ENCODE results near the gene FUNDC2. TPM values are rescaled to one million over a fixed set of nuclear protein-coding genes. Genes with fewer than 3 reads are reported as not detected.

The FUNDC2 gene, protein sequence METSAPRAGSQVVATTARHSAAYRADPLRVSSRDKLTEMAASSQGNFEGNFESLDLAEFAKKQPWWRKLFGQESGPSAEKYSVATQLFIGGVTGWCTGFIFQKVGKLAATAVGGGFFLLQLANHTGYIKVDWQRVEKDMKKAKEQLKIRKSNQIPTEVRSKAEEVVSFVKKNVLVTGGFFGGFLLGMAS
- 83.9 TPM for total RNA-seq (ENCODE audit: unreplicated experiment)
- long read RNA-seq, full-length matches to known transcripts = 83 of 85 reads
- long read RNA-seq, partial matches to known transcripts = 0 of 85 reads
- long read RNA-seq, other reads (novel, unspliced or antisense) = 2 of 85 reads

DNA sequence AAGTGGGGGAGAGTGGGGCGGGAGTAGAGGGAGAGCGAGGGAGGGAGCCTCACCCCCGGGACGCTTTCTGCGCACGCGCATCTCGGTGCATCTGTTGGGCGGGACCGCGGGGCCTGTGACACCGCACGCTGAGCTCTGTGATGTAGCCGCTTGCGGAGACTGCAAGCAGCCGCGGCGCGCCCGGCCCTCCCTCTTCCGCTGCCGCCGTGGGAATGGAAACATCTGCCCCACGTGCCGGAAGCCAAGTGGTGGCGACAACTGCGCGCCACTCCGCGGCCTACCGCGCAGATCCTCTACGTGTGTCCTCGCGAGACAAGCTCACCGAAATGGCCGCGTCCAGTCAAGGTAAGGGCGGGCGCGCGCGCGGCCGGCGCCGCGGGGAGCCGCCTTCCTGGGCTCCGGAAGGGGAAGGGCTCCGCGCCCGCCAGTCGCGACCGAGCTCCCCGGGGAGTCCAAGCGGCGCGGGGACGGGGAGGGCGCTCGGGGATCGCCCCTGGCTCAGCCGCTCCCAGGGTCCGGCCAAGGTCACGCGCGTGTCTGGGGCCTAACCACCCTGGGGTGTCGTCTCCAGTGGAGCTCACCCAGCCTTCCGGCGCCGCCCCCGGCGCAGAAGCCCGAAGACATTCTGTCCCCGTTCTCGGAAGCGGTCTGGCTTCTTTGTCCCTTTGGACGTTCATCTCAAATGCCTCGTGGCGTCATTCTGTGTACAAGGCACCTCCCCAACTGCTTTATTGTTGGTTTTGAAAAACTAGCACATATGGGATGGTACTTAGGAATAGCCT is at the start of gene FUNDC2:
Gene FUNDC2, plus strand, starts transcription at position 118 of the 782 bp plus-strand sequence. Its CDS starts 95 bp downstream, at position 213.
- TF ChIP-seq, protein P1, sequence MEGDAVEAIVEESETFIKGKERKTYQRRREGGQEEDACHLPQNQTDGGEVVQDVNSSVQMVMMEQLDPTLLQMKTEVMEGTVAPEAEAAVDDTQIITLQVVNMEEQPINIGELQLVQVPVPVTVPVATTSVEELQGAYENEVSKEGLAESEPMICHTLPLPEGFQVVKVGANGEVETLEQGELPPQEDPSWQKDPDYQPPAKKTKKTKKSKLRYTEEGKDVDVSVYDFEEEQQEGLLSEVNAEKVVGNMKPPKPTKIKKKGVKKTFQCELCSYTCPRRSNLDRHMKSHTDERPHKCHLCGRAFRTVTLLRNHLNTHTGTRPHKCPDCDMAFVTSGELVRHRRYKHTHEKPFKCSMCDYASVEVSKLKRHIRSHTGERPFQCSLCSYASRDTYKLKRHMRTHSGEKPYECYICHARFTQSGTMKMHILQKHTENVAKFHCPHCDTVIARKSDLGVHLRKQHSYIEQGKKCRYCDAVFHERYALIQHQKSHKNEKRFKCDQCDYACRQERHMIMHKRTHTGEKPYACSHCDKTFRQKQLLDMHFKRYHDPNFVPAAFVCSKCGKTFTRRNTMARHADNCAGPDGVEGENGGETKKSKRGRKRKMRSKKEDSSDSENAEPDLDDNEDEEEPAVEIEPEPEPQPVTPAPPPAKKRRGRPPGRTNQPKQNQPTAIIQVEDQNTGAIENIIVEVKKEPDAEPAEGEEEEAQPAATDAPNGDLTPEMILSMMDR (IDR thresholded peaks at IDR 0.05; ENCODE audit: partially characterized antibody, unreplicated experiment) = no peak
- H3K27ac Mint-ChIP-seq (ENCODE audit: unreplicated experiment) = peak within 1 kb of the TSS; percentile 96
- peaks cover 5% of the 10 kb centered on the region for H3K4me1 Mint-ChIP-seq (ENCODE audit: low read depth, unreplicated experiment)
- H3K27me3 Mint-ChIP-seq (ENCODE audit: unreplicated experiment) = peaks cover 4% of the 10 kb centered on the region
- no peaks in the 10 kb centered on the region for H3K36me3 Mint-ChIP-seq (ENCODE audit: unreplicated experiment)
- DNase-seq = peak; percentile 89
- no peaks in the 10 kb centered on the region for H3K9me3 Mint-ChIP-seq (ENCODE audit: unreplicated experiment)
- H3K4me3 Mint-ChIP-seq (ENCODE audit: unreplicated experiment) = peak within 1 kb of the TSS; percentile 86

DNA sequence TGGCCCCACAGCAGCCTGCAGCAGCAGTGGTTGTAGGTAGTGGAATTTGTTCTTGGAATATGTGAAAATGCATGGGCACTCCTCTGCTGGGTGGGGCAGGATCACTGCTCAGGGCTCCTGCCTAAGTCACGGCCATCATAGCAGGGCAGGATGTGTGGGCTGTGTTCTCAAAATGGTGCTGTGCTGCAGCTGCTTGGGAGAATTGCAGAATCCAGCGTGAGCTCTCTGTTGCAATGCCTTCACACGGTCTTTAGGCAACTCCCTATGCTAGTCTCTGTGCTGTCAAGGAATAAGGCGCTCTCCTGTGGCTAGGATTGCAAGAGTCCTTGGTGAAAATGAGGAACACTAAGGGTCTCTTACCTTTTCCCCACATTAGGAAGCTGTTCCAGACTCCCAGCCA is 47.0 kb upstream of the FUNDC2 start:
- Mint-ChIP-seq H3K4me1 (ENCODE audit: low read depth, unreplicated experiment) (no peaks in the 10 kb centered on the region), H3K27me3 (ENCODE audit: unreplicated experiment) (no peaks in the 10 kb centered on the region), H3K36me3 (ENCODE audit: unreplicated experiment) (no peaks in the 10 kb centered on the region), H3K4me3 (ENCODE audit: unreplicated experiment) (no peak overlapping the region), H3K27ac (ENCODE audit: unreplicated experiment) (no peak overlapping the region), H3K9me3 (ENCODE audit: unreplicated experiment) (peaks cover 2% of the 10 kb centered on the region)
- no peak for DNase-seq
- TF ChIP-seq, protein P1 (IDR thresholded peaks at IDR 0.05; ENCODE audit: partially characterized antibody, unreplicated experiment) = no peak

DNA sequence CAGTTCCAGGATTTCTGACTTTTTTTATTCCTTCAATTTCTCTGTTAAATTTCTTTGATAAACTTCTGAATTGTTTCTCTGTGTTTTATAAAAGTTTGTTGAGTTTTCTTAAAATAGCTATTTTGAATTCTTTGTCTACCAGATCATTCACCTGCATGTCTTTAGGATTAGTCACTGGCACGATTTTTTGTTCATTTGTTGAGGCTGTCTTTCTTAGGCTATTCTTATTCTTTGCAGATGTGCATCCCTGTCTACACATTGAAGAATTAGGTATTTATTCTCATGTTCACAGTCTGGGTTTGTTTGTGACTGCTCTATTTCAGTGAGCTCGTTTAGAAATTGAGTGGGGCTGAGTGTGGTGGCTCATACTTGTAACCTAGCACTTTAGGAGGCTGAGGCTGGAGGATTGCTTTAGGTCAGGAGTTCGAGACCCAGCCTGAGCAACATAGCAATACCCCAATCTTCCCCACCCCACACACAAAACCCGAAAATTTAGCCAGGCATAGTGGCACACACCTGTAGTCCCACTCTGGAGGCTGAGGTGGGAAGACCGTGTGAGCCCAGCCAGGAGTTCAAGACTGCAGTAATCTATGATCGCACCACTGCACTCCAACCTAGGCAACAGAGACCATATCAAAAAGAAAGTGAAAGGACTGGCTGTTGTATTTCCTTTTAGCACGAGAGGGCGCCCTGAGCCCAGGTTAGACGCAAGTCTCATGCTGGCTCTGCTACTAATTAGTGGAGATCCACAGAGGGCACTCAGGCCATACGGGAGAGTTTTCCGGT is 46.1 kb upstream of the FUNDC2 start:
- H3K9me3 Mint-ChIP-seq (ENCODE audit: unreplicated experiment) = peaks cover 2% of the 10 kb centered on the region
- no peaks in the 10 kb centered on the region for H3K36me3 Mint-ChIP-seq (ENCODE audit: unreplicated experiment)
- H3K4me1 Mint-ChIP-seq (ENCODE audit: low read depth, unreplicated experiment) = no peaks in the 10 kb centered on the region
- TF ChIP-seq, protein P1 (IDR thresholded peaks at IDR 0.05; ENCODE audit: partially characterized antibody, unreplicated experiment) = peak; percentile 32
- H3K27ac Mint-ChIP-seq (ENCODE audit: unreplicated experiment) = no peak overlapping the region
- H3K27me3 Mint-ChIP-seq (ENCODE audit: unreplicated experiment) = no peaks in the 10 kb centered on the region
- DNase-seq = peak; percentile 65
- no peak overlapping the region for H3K4me3 Mint-ChIP-seq (ENCODE audit: unreplicated experiment)

DNA sequence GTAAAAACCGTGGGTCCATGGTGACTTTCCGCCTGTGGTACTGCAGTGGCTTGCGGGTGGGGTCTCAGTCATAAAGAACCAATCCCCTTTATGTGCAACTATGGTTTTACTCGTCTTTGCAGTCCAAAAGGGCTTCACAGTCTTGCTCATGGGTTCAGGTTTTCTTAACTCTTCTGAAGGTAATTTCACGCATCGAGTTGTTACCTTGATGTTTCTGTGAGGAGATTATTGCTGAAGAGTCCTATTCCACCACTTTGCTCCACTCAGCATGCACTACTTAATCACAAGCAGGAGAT is 45.6 kb upstream of the FUNDC2 start:
- DNase-seq = no peak
- TF ChIP-seq, protein P1 (IDR thresholded peaks at IDR 0.05; ENCODE audit: partially characterized antibody, unreplicated experiment) = peak; percentile 10
- no peak overlapping the region for H3K27ac Mint-ChIP-seq (ENCODE audit: unreplicated experiment)
- H3K4me3 Mint-ChIP-seq (ENCODE audit: unreplicated experiment) = no peak overlapping the region
- no peaks in the 10 kb centered on the region for H3K27me3 Mint-ChIP-seq (ENCODE audit: unreplicated experiment)
- H3K9me3 Mint-ChIP-seq (ENCODE audit: unreplicated experiment) = peaks cover 2% of the 10 kb centered on the region
- no peaks in the 10 kb centered on the region for H3K4me1 Mint-ChIP-seq (ENCODE audit: low read depth, unreplicated experiment)
- no peaks in the 10 kb centered on the region for H3K36me3 Mint-ChIP-seq (ENCODE audit: unreplicated experiment)
